ENCODE data around the gene IGSF21.

The IGSF21 gene

DNA sequence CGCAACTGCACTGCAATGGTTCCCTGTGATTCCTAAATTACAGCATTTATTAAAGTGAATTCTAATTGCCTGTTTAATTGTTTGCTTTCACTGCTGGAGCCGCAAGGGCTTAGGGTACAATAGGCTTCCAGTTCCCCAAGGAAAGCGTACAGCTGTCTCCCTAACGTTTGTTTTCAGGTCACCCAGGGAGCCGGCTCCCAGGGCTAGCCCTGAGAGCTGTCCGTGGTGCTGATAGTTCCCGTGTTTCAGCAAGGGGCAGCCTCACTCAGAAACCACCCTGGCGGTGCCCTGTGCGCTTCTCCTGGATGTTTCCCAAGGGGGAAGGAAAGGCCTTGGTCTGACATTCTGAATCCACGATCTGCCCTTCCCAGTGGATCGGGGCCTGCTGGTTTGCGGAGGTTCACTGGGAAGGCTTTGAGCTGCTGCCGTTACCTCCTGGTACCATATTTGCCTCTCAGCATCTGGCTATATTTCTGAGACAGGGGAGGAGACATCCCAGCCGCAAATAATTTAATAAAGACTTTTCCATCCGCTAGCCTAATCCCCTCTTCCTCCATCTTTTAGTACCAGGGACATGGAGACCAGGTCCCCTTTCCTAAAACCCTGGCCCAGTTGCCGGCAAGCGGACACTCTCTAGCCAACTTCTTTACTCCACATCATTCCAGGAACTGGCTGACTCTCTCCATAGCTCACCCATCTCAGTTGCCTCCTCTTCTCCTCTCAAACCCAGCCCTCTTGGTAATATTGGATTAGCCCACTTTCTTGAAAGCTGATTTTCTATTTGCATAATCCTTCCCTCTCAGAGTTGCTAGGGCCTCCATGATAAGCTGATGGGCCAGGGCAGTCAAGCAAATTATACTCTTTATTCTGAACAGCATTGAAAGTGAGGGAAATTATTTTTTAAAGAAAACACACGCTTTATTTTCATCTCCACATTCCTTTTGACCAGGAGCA is 149.0 kb downstream of the IGSF21 start:
- H3K4me3 ChIP-seq (replicated peaks; ENCODE audit: low read depth, low read length), result no peak overlapping the region
- TF ChIP-seq, protein P1, sequence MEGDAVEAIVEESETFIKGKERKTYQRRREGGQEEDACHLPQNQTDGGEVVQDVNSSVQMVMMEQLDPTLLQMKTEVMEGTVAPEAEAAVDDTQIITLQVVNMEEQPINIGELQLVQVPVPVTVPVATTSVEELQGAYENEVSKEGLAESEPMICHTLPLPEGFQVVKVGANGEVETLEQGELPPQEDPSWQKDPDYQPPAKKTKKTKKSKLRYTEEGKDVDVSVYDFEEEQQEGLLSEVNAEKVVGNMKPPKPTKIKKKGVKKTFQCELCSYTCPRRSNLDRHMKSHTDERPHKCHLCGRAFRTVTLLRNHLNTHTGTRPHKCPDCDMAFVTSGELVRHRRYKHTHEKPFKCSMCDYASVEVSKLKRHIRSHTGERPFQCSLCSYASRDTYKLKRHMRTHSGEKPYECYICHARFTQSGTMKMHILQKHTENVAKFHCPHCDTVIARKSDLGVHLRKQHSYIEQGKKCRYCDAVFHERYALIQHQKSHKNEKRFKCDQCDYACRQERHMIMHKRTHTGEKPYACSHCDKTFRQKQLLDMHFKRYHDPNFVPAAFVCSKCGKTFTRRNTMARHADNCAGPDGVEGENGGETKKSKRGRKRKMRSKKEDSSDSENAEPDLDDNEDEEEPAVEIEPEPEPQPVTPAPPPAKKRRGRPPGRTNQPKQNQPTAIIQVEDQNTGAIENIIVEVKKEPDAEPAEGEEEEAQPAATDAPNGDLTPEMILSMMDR (IDR thresholded peaks at IDR 0.05; ENCODE audit: low read length, missing control alignments), result no peak
- peak; percentile 23 for DNase-seq (ENCODE audit: low read depth)

DNA sequence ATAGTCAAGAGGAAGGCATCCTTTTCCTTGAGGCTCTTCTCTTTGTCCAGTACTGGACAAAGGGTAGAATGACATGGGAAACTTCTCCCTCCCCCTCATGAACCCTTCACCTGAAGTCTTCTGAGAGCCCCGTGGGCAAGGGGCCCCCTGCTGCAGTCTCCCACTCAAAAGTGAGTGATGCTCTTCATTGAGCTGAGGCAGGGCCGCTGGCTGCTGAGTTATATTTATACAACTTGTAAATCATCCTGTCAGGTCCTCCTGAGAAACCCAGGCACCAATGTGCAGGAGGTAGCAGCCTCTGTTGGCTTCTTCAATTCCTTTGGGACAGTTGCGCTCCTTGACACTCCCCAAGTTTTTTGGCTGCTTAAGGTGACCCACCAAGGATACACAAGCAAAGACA is 150.2 kb downstream of the IGSF21 start:
- no peak for DNase-seq (ENCODE audit: low read depth)
- TF ChIP-seq, protein P1 (IDR thresholded peaks at IDR 0.05; ENCODE audit: low read length, missing control alignments), result no peak
- no peak overlapping the region for H3K4me3 ChIP-seq (replicated peaks; ENCODE audit: low read depth, low read length)

DNA sequence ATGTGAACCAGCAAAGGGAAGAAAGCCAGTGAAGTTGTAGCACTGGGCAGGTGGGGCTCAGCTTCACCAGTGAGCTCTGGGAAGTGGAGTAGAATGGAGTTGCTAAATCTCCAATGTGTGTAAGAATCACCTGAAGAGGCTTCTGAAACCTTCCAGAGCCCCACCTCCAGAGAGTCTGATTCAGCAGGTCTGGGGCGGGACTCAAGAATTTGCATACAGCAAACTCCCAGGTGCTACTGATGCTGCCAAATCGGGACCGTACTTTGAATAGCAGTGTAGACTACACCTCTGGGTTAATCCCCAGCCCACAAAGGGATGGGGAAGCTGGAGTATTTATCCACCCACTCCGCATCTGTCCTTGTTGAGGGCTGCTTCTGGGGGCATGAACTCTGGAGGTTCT is 154.3 kb downstream of the IGSF21 start:
- no peak overlapping the region for H3K4me3 ChIP-seq (replicated peaks; ENCODE audit: low read depth, low read length)
- DNase-seq (ENCODE audit: low read depth), result no peak
- TF ChIP-seq, protein P1 (IDR thresholded peaks at IDR 0.05; ENCODE audit: low read length, missing control alignments), result no peak

DNA sequence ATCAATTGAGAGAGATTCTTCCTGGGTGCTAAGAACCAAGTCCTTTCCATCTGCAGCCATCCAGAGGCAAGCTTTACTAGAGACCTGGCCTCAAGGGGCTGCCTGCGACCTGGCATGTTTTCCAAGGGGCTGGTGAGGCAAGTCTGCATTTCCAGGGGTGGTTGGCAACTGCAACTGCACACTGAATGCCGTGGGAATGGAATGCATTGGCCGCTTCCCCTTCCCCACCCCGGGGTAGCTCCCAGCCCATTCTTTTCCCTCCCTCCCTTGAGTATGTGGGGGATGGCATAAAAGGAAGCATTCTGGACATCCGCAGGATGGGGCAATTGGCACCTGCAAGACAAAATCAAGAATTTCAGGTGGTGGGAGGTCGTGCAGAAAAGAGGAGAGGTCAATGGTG is 155.1 kb downstream of the IGSF21 start:
- no peak overlapping the region for H3K4me3 ChIP-seq (replicated peaks; ENCODE audit: low read depth, low read length)
- TF ChIP-seq, protein P1 (IDR thresholded peaks at IDR 0.05; ENCODE audit: low read length, missing control alignments), result no peak
- no peak for DNase-seq (ENCODE audit: low read depth)

DNA sequence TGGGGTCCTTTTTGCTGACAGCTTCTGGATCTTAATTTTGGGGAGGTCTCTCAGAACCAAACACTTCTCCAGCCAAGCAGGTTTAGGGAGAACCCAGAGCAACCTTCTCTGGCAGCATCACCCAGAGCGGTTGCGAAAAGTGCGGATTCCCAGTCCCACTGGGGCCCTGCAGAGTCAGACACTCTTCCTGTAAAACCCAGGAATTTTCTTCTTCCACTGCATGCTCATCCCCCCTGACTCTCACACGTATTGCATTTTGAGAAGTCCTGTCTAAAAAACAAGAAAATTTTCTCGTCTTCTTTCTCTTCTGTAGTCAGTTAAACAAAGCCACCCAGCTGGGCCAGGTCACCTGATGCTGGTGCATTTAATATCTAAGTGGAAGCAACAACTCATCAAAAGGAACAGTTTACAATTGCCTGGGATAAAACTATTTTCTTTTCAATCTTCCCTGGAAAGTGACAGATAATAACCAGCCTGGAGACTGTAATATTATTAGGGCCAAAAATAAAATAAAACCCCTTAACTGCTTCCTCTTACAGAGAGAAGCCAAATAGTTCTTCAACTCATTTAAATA is 156.0 kb downstream of the IGSF21 start:
- no peak overlapping the region for H3K4me3 ChIP-seq (replicated peaks; ENCODE audit: low read depth, low read length)
- DNase-seq (ENCODE audit: low read depth), result no peak
- TF ChIP-seq, protein P1 (IDR thresholded peaks at IDR 0.05; ENCODE audit: low read length, missing control alignments), result no peak

DNA sequence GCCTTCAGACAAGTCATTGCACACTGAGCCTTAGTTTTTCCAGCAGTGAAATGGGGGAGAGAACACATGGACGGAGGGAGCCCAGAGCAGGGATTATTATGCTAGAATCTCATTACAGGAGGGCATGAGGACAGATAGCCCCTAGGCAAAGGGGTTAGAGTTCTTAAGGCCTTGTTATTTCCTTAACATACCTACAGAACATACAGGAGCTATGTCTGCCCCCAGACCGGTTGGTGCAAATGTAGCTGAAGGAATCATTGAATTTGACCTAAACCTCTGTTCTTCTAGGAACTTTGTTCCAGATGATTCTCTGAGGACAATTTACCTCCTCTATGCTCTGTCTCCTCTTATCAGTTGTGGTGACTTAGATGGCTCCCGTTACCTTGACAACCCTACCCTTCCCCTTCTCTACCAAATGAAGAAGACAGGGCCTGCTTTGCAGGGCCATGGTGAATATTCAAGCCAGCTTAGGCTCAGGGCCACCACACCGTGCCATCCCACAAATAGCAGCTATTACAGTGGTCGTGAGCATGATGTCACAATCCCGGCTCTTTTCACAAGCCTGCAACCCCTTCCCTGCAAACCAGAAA is 156.9 kb downstream of the IGSF21 start:
- no peak for DNase-seq (ENCODE audit: low read depth)
- TF ChIP-seq, protein P1 (IDR thresholded peaks at IDR 0.05; ENCODE audit: low read length, missing control alignments), result no peak
- no peak overlapping the region for H3K4me3 ChIP-seq (replicated peaks; ENCODE audit: low read depth, low read length)

Data from fibroblast of pulmonary artery (primary cell).